GM12891 (cell line): ENCODE measurements around the gene CLIC6.

Experiments used
- POLR2A ChIP-seq: IDR thresholded peaks from 2 replicates; pipeline ENCODE4 v1.6.1; 2011; ENCODE audit warnings: low read depth, low read length, control low read depth
- POLR2AphosphoS5 ChIP-seq: IDR thresholded peaks from 2 replicates; pipeline ENCODE4 v1.6.1; 2011; ENCODE audit warnings: low read depth, low read length, control low read depth
- TAF1 ChIP-seq: IDR thresholded peaks from 2 replicates; pipeline ENCODE4 v1.6.1; 2011; ENCODE audit warnings: low read depth, low read length, control low read depth

- no peak for TF ChIP-seq POLR2AphosphoS5
- TF ChIP-seq POLR2A = no peak
- TF ChIP-seq TAF1 = no peak
Measured at GRCh38 chr21:34722684-34723300, 54.0 kb downstream of the CLIC6 start.
